Activated naive CD8-positive, alpha-beta T cell treated with anti-CD3 and anti-CD28 coated beads, Interleukin-2, amount 50 U/mL, for 24 hours (primary cell): ENCODE data around the gene DUSP16.

ENCODE experiments used
- ATAC-seq: fragments of 150-1000 bp; cut with Tn5 transposase; one replicate; pipeline ENCODE4 v1.10.0; 2021
- DNase-seq: peaks from one replicate; pipeline ENCODE4 v3.0.0; 2021
- H3K27ac Mint-ChIP-seq: one replicate; pipeline ENCODE4 v1.8.0; 2021; ENCODE audit warnings: mild to moderate bottlenecking, mixed read lengths
- H3K27me3 Mint-ChIP-seq: one replicate; pipeline ENCODE4 v1.8.0; 2021; ENCODE audit warnings: mixed read lengths
- H3K36me3 Mint-ChIP-seq: one replicate; pipeline ENCODE4 v1.8.0; 2021; ENCODE audit warnings: low read depth, mixed read lengths
- H3K4me1 Mint-ChIP-seq: one replicate; pipeline ENCODE4 v1.8.0; 2021; ENCODE audit warnings: mixed read lengths
- H3K4me3 Mint-ChIP-seq: one replicate; pipeline ENCODE4 v1.8.0; 2021; ENCODE audit warnings: mild to moderate bottlenecking, moderate library complexity, mixed read lengths
- H3K9me3 Mint-ChIP-seq: one replicate; pipeline ENCODE4 v1.8.0; 2021; ENCODE audit warnings: mixed read lengths

DUSP16 gene

DNA sequence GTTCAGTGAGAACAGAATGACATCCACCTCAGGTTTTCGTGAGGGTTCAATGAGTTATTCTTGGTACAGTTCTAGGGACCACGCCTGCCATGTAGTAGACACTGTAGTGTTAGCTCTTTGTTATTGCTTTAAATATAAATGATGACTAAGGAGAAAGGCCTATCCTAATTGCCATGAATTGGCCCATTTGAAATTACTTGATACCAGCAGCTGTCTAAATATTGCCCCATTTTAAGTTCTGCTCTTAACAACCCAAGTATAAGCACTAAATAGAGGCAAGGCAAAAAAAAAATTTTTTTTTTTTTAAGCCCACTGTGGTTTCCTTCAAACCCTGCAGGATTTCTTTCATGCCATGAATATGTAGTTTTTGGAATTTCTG lies 121.2 kb downstream of the DUSP16 start:
- Mint-ChIP-seq H3K27me3 (no peaks in the 10 kb centered on the region), H3K9me3 (peaks cover 9% of the 10 kb centered on the region), H3K4me3 (peak overlapping the region; percentile 53), H3K4me1 (peaks cover 79% of the 10 kb centered on the region), H3K27ac (peak overlapping the region; percentile 98), H3K36me3 (peaks cover 32% of the 10 kb centered on the region)
- DNase-seq, result no peak
- ATAC-seq, result no peak

DNA sequence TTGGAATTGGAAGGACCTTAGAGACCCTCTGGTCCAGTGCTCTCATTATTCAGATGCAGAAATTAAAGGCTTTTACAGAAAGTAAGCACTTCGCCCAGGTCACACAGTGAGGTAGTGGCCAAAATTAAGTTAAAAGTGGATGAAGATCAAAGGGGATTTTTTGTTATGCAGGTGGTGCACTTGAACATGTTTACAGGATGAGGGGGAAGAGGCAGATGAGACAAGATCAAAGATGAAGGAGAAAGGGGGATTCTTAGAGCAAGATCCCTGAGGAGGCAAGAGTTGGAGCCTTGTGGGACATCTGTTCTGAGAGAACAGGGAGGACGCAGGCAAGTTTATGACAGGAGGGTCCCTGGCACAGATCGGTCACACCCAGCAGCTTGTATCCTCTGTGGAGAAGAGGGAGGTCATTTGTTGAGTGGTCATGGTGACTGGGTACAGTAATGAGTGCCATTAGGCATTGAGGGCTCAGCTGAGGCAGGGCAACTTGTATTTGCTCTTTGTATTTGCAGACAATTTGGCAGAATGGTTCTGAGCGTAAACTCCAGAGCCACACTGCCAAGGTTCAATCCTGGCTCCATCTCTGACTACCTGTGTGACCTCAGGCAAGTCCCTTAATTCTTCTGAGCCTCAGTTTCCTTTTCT lies 121.8 kb downstream of the DUSP16 start:
- peak overlapping the region; percentile 33 for H3K4me3 Mint-ChIP-seq
- DNase-seq (no peak), ATAC-seq (no peak)
- H3K36me3 Mint-ChIP-seq, result peaks cover 37% of the 10 kb centered on the region
- H3K4me1 Mint-ChIP-seq, result peaks cover 77% of the 10 kb centered on the region
- peaks cover 9% of the 10 kb centered on the region for H3K9me3 Mint-ChIP-seq
- H3K27ac Mint-ChIP-seq, result peak overlapping the region; percentile 98
- no peaks in the 10 kb centered on the region for H3K27me3 Mint-ChIP-seq

DNA sequence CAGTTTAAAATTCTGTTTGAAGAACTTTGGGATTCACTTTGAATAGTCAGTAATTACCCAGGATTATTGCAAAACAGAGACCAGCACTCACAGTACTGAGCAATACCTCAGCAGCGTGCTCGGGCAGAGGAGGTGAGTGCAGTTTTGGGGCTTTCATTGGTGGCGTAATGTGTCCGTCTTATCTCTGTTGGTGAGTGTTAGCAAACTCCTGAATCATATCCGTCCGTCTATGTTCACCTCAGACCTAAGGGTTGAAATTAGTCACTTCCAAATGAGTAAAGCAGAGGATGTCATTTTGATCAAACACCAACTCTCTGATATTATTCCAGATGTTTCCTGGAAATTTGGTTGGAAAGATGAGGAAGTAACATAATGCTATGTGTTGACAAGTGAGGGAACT lies 123.0 kb downstream of the DUSP16 start:
- peak overlapping the region; percentile 98 for H3K27ac Mint-ChIP-seq
- peak; percentile 90 for ATAC-seq

DNA sequence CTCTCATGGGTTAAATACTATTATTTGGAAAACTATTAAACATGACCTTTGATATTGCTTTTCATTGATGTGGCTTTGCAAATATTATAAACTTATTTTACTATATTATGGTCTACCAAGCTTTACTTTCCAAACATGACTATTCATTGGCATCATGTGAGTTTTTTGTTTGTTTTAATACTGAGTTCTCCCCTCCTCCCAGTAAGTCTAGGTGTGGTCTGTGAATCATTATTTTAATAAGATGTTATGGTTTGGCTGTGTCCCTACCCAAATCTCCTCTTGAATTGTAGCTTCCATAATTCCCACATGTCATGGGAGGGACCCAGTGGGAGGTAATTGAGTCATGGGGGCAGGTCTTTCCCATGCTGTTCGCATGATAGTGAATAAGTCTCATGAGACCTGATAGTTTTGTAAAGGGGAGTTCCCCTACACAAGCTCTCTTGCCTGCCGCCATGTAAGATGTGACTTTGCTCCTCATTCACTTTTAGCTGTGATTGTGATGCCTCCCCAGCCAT lies 125.8 kb downstream of the DUSP16 start:
- no peak for DNase-seq
- peaks cover 43% of the 10 kb centered on the region for H3K36me3 Mint-ChIP-seq
- peak overlapping the region; percentile 18 for H3K27ac Mint-ChIP-seq

More for the DNA sequence above, 123.0 kb downstream of the DUSP16 start:
- H3K4me3 Mint-ChIP-seq, result peak overlapping the region; percentile 4
- H3K4me1 Mint-ChIP-seq, result peaks cover 72% of the 10 kb centered on the region
- H3K9me3 Mint-ChIP-seq, result peaks cover 9% of the 10 kb centered on the region
- H3K27me3 Mint-ChIP-seq, result no peaks in the 10 kb centered on the region
- DNase-seq, result peak; percentile 66
- H3K36me3 Mint-ChIP-seq, result peaks cover 44% of the 10 kb centered on the region

DNA sequence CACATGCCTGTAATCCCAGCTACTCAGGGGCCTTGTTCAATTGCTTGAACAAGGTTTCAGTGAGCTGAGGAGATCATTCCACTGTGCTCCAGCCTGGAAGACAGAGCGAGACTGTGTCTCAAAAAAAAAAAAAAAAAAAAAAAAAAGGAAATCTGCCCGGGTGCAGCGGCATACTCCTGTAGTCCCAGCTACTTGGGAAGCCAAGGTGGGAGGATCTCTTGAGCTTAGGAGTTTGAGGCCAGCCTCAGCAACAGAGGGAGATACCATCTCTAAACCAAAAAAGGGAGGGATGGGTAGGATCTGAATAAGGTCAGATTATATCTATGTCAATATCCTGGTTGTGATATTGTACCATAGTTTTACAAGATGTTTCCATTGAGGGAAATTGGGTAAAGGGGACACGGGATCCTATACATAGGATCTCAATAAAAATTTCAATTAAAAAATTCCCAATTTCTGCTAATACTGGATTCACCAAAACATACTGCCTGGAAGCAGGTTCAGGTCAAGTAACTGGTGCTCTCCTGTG lies 129.4 kb downstream of the DUSP16 start:
- H3K9me3 Mint-ChIP-seq, result peaks cover 9% of the 10 kb centered on the region
- H3K4me1 Mint-ChIP-seq, result peaks cover 52% of the 10 kb centered on the region
- no peak overlapping the region for H3K4me3 Mint-ChIP-seq
- H3K27me3 Mint-ChIP-seq, result no peaks in the 10 kb centered on the region
- peak overlapping the region; percentile 11 for H3K27ac Mint-ChIP-seq
- peaks cover 38% of the 10 kb centered on the region for H3K36me3 Mint-ChIP-seq
- ATAC-seq (no peak), DNase-seq (no peak)

More for the DNA sequence above, 125.8 kb downstream of the DUSP16 start:
- Mint-ChIP-seq H3K4me3 (no peak overlapping the region), H3K27me3 (no peaks in the 10 kb centered on the region), H3K4me1 (peaks cover 64% of the 10 kb centered on the region), H3K9me3 (peaks cover 9% of the 10 kb centered on the region)
- ATAC-seq, result no peak

DNA sequence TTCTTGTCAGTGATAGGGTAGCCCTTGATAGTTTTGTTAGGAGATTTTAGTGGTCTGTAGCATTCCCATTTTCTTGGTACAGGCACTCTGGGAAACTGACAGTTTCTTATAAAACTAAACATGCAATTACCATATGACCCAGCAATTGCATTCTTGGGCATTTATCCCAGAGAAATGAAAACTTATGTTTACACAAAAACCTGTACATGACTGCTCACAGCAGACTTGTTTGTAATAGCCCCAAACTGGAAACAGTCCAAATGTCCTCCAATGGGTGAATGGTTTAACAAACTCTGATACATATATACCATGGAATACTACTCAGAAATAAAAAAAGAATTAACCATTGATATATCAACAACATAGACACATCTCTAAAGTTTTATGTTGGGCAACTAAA lies 130.3 kb downstream of the DUSP16 start:
- DNase-seq (no peak), ATAC-seq (no peak)
- H3K36me3 Mint-ChIP-seq, result peaks cover 30% of the 10 kb centered on the region
- no peaks in the 10 kb centered on the region for H3K27me3 Mint-ChIP-seq
- no peak overlapping the region for H3K4me3 Mint-ChIP-seq
- H3K9me3 Mint-ChIP-seq, result peaks cover 8% of the 10 kb centered on the region
- H3K27ac Mint-ChIP-seq, result no peak overlapping the region
- H3K4me1 Mint-ChIP-seq, result peaks cover 55% of the 10 kb centered on the region

DNA sequence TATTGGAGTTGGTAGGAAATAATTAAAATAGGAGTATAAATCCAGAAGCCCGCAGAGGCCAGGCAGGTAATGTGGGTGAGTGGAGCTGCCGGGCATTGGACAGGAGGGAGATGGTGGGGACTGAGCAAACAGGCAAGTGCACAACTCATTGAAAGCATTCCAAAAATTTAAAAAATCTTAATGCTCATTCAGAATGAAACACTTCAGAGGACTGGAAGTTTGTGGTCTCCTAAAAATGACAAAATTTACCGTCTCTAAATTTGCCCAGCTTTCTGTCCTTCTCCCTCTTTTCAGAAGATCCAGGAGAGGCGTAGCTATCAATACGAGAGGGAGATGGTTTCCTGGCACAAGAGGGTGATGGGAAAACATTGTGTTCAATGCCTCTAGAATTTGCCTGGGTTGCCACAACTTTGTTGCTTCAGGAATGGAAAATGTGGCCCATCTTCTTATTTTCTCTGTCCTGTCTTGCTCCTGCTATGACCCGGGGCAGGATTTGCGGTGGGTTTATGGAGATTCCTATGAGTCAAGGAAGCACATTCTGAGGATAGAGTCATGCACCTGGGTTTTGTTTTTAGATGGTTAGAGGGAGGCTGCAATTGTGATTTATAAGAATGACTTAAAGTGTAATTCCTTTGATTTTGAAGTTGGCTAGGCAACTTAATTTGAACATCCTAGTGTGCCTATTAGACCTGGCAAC lies 133.6 kb downstream of the DUSP16 start:
- DNase-seq (no peak), ATAC-seq (peak; percentile 22)
- peaks cover 63% of the 10 kb centered on the region for H3K4me1 Mint-ChIP-seq
- peaks cover 8% of the 10 kb centered on the region for H3K9me3 Mint-ChIP-seq
- no peak overlapping the region for H3K4me3 Mint-ChIP-seq
- H3K27ac Mint-ChIP-seq, result peak overlapping the region; percentile 69
- H3K27me3 Mint-ChIP-seq, result no peaks in the 10 kb centered on the region
- peaks cover 26% of the 10 kb centered on the region for H3K36me3 Mint-ChIP-seq

DNA sequence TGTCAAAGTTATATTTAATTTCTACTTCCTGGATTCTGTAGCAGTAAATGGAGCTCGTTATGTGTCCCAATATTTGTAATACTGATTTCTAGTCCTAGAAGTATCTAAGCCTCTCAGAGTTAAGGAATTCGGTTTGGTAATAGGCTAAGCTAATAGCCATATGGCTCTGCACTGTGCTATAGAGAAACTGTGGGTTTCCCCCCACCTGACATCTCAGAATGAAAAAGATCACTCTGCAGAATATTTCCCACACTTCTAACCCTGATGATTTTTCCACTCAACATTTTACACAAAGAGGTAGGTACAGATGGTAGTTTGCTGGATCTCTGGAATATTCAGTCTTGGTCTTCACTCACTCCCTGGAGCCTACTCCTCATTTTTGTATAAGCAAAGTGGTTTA lies 134.6 kb downstream of the DUSP16 start:
- Mint-ChIP-seq H3K4me1 (peaks cover 57% of the 10 kb centered on the region), H3K4me3 (no peak overlapping the region), H3K9me3 (peaks cover 12% of the 10 kb centered on the region), H3K27ac (peak overlapping the region; percentile 32), H3K36me3 (peaks cover 33% of the 10 kb centered on the region), H3K27me3 (no peaks in the 10 kb centered on the region)
- no peak for DNase-seq
- ATAC-seq, result peak; percentile 69

DNA sequence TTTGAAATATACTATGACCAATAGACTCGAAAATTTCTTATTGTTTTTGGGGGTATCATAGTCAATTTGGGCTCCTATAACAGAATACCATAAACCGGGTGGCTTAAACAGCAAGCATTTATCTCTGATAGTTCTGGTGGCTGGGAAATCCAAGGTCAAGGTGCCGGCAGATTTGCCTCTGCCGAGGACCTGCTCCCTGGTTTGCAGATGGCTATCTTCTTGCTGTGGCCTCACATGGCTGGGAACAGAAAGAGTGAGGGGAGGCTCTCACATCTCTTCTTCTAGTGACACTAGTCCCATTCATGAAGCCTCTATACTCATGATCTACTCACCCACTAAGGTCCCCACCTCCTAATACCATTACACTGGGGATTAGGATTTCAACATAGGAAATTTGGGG lies 135.1 kb downstream of the DUSP16 start:
- Mint-ChIP-seq H3K27ac (no peak overlapping the region), H3K4me1 (peaks cover 52% of the 10 kb centered on the region), H3K9me3 (peaks cover 12% of the 10 kb centered on the region), H3K4me3 (no peak overlapping the region), H3K27me3 (no peaks in the 10 kb centered on the region), H3K36me3 (peaks cover 31% of the 10 kb centered on the region)
- DNase-seq (no peak), ATAC-seq (no peak)

DNA sequence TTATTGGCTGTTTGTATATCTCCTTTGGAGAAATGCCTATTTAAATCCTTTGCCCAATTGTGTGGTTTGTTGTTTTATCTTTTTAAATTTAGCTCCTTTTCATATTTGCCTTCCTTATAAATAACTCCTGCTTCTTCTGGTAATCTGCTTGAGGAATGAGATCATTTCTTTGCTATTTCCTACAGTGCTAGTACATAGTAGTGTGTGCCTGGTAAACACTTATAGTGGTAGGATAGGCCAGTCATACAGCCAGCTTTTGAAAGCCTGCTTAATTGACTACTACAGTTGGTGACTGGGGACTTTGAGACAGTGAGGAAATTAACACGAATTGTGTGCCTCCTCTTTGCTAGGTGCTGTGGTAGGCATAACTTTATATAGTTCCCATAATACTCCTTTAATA lies 137.0 kb downstream of the DUSP16 start:
- H3K4me1 Mint-ChIP-seq, result peaks cover 40% of the 10 kb centered on the region
- H3K9me3 Mint-ChIP-seq, result peaks cover 19% of the 10 kb centered on the region
- peak; percentile 37 for ATAC-seq
- no peak for DNase-seq
- peaks cover 43% of the 10 kb centered on the region for H3K36me3 Mint-ChIP-seq
- no peak overlapping the region for H3K4me3 Mint-ChIP-seq
- H3K27me3 Mint-ChIP-seq, result no peaks in the 10 kb centered on the region
- no peak overlapping the region for H3K27ac Mint-ChIP-seq

DNA sequence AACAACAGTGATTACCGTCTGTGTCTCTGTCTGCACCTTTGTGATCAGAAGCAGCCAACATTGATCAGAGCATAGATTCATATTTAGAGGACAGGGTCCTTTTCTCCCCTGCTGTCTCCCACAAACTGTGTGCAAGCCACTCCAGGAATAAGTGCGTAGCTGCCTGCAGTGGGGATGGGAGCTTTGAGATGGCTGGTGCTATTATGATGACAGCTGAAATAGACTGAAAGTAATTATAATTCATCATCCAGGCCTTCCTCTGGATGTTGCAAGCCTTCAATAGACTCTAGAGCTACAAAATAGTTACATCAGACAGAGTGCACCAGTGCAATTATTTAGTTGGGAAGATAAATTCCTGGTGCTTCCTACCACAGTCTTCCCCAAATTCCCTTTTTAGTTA lies 137.7 kb downstream of the DUSP16 start:
- Mint-ChIP-seq H3K27me3 (no peaks in the 10 kb centered on the region), H3K4me1 (peaks cover 40% of the 10 kb centered on the region), H3K27ac (no peak overlapping the region), H3K36me3 (peaks cover 47% of the 10 kb centered on the region), H3K4me3 (no peak overlapping the region), H3K9me3 (peaks cover 19% of the 10 kb centered on the region)
- ATAC-seq (no peak), DNase-seq (no peak)
